ENCODE results near the gene TTLL12.

The TTLL12 gene

GRCh38 chr22:43205748-43206508 lies 19.0 kb upstream of the TTLL12 start:
- TF ChIP-seq ZFP3 (CRISPR knock-in tag; IDR thresholded peaks at IDR 0.05) (no peak), ZNF70 (CRISPR knock-in tag; IDR thresholded peaks at IDR 0.05) (no peak), TCF4 (CRISPR knock-in tag; IDR thresholded peaks at IDR 0.05; ENCODE audit: borderline replicate concordance) (no peak), ZFP30 (CRISPR knock-in tag; IDR thresholded peaks at IDR 0.05) (no peak), CSDC2 (CRISPR knock-in tag; IDR thresholded peaks at IDR 0.05) (no peak), BACH2 (CRISPR knock-in tag; IDR thresholded peaks at IDR 0.05; ENCODE audit: borderline replicate concordance) (no peak), RARB (CRISPR knock-in tag; IDR thresholded peaks at IDR 0.05) (no peak), ZNF565 (CRISPR knock-in tag; conservative IDR thresholded peaks at IDR 0.05; ENCODE audit: low read depth) (no peak), ISL1 (CRISPR knock-in tag; IDR thresholded peaks at IDR 0.05) (no peak), POU6F1 (CRISPR knock-in tag; IDR thresholded peaks at IDR 0.05; ENCODE audit: borderline replicate concordance, low read depth) (no peak), SNAI2 (CRISPR knock-in tag; IDR thresholded peaks at IDR 0.05) (no peak)
- no peak for ATAC-seq

- TF ChIP-seq ESRRG (CRISPR knock-in tag; IDR thresholded peaks at IDR 0.05), result no peak
- TF ChIP-seq ZNF565 (CRISPR knock-in tag; conservative IDR thresholded peaks at IDR 0.05; ENCODE audit: low read depth), result no peak
- TF ChIP-seq ZFP30 (CRISPR knock-in tag; IDR thresholded peaks at IDR 0.05), result no peak
- TF ChIP-seq CSDC2 (CRISPR knock-in tag; IDR thresholded peaks at IDR 0.05), result no peak
- TF ChIP-seq PATZ1 (CRISPR knock-in tag; IDR thresholded peaks at IDR 0.05; ENCODE audit: borderline replicate concordance), result no peak
- TF ChIP-seq PPARA (CRISPR knock-in tag; IDR thresholded peaks at IDR 0.05; ENCODE audit: borderline replicate concordance), result no peak
- TF ChIP-seq ZNF70 (CRISPR knock-in tag; IDR thresholded peaks at IDR 0.05), result no peak
- no peak for TF ChIP-seq CREB5 (CRISPR knock-in tag; IDR thresholded peaks at IDR 0.05; ENCODE audit: low read depth)
- TF ChIP-seq ARNTL (CRISPR knock-in tag; IDR thresholded peaks at IDR 0.05; ENCODE audit: borderline replicate concordance, low read depth), result no peak
- no peak for TF ChIP-seq TOX (CRISPR knock-in tag; IDR thresholded peaks at IDR 0.05; ENCODE audit: borderline replicate concordance)
- no peak for TF ChIP-seq OSR1 (CRISPR knock-in tag; IDR thresholded peaks at IDR 0.05)
- TF ChIP-seq TCF4 (CRISPR knock-in tag; IDR thresholded peaks at IDR 0.05; ENCODE audit: borderline replicate concordance), result no peak
- TF ChIP-seq RARB (CRISPR knock-in tag; IDR thresholded peaks at IDR 0.05), result no peak
- no peak for ATAC-seq
These were observed 18.3 kb upstream of the TTLL12 start for GRCh38 chr22:43205261-43205691.

- ATAC-seq, result no peak
- TF ChIP-seq BACH2 (CRISPR knock-in tag; IDR thresholded peaks at IDR 0.05; ENCODE audit: borderline replicate concordance), result no peak
- TF ChIP-seq PATZ1 (CRISPR knock-in tag; IDR thresholded peaks at IDR 0.05; ENCODE audit: borderline replicate concordance), result no peak
- TF ChIP-seq CSDC2 (CRISPR knock-in tag; IDR thresholded peaks at IDR 0.05), result no peak
- no peak for TF ChIP-seq ZFP30 (CRISPR knock-in tag; IDR thresholded peaks at IDR 0.05)
- no peak for TF ChIP-seq POU6F1 (CRISPR knock-in tag; IDR thresholded peaks at IDR 0.05; ENCODE audit: borderline replicate concordance, low read depth)
- no peak for TF ChIP-seq TSHZ2 (CRISPR knock-in tag; IDR thresholded peaks at IDR 0.05)
- TF ChIP-seq CSRNP3 (CRISPR knock-in tag; IDR thresholded peaks at IDR 0.05), result no peak
- no peak for TF ChIP-seq OSR1 (CRISPR knock-in tag; IDR thresholded peaks at IDR 0.05)
- TF ChIP-seq CREB5 (CRISPR knock-in tag; IDR thresholded peaks at IDR 0.05; ENCODE audit: low read depth), result no peak
- no peak for TF ChIP-seq TCF4 (CRISPR knock-in tag; IDR thresholded peaks at IDR 0.05; ENCODE audit: borderline replicate concordance)
- TF ChIP-seq ZC3H10 (CRISPR knock-in tag; IDR thresholded peaks at IDR 0.05), result no peak
- TF ChIP-seq ZNF70 (CRISPR knock-in tag; IDR thresholded peaks at IDR 0.05), result no peak
These were observed 16.6 kb upstream of the TTLL12 start for GRCh38 chr22:43203471-43203981.

Data from SK-N-SH treated with all-trans-retinoic acid at 6 μM for 48 hours (cell line).